Sigmoid colon (tissue), 7 donors: ENCODE results near the gene KRTAP5-6. TPM values are rescaled to one million over a fixed set of nuclear protein-coding genes. Genes with fewer than 3 reads are reported as not detected.

Source experiments
- DNase-seq: peaks from one replicate; pipeline ENCODE4 v3.0.0-alpha.2; 2019
- H3K27ac ChIP-seq, 4 donors: fragments of 200-600 bp; sonication (generic); one replicate each; pipeline ENCODE4 v1.5.1; 2016 to 2019; ENCODE audit warnings: mild to moderate bottlenecking in 1 of 4
- H3K27me3 ChIP-seq, 3 donors: fragments of 200-600 bp; sonication (generic); one replicate each; pipeline ENCODE4 v1.5.1; 2019; ENCODE audit warnings: mild to moderate bottlenecking in 1 of 3
- H3K36me3 ChIP-seq, 4 donors: fragments of 200-600 bp; sonication (generic); one replicate each; pipeline ENCODE4 v1.5.1; 2016 to 2019
- H3K4me1 ChIP-seq, 4 donors: fragments of 200-600 bp; sonication (generic); one replicate each; pipeline ENCODE4 v1.5.1; 2017 to 2019
- H3K4me3 ChIP-seq, 4 donors: fragments of 200-600 bp; sonication (generic); one replicate each; pipeline ENCODE4 v1.5.1; 2017 to 2019; ENCODE audit warnings: mild to moderate bottlenecking in 2 of 4, moderate library complexity in 1 of 4
- H3K9me3 ChIP-seq, 4 donors: fragments of 200-600 bp in 3 of 4; sonication (generic) in 3 of 4; one replicate each; pipeline versions ENCODE4 v1.5.1 to v1.6.1; 2013 to 2019
- CTCF ChIP-seq, 4 experiments: fragments of 450-650 bp in 3 of 4; fragments of 200-600 bp in 1 of 4; IDR thresholded peaks; one replicate each; pipeline ENCODE4 v1.5.1; 2016 to 2019; ENCODE audit warnings: antibody characterized with exemption in 4 of 4, mild to moderate bottlenecking in 3 of 4, moderate library complexity in 2 of 4
- EP300 ChIP-seq, 4 donors: sonication (generic); formaldehyde crosslinking; IDR thresholded peaks; one replicate each; pipeline ENCODE4 v1.6.1; 2017; ENCODE audit warnings: antibody characterized with exemption in 4 of 4
- POLR2A ChIP-seq, 2 donors: fragments of 450-650 bp; IDR thresholded peaks; one replicate each; pipeline ENCODE4 v1.6.1; 2016; ENCODE audit warnings: antibody characterized with exemption in 2 of 2, mild to moderate bottlenecking in 2 of 2, moderate library complexity in 2 of 2
- POLR2AphosphoS5 ChIP-seq, 4 donors: sonication (generic); formaldehyde crosslinking; IDR thresholded peaks; one replicate each; pipeline ENCODE4 v1.6.1; 2017; ENCODE audit warnings: antibody characterized with exemption in 4 of 4
- WGBS, 2 donors: extraction: QIAGEN DNeasy Blood & Tissue Kit; methylation state at CpG; one replicate each; pipeline ENCODE4 v1.1.7; 2013; 5-methylcytosine and 5-hydroxymethylcytosine counted together
- intact Hi-C: fragments of 100-400 bp; cut with DNase I; formaldehyde crosslinking; loops from one replicate; pipeline ENCODE4 v1.15.1; 2023
- polyA plus RNA-seq, 3 donors: library from polyadenylated mRNA; stranded (reverse); fragments of 200-250 nt; gene quantifications; one replicate each; pipeline ENCODE4 v1.2.3, GENCODE V29; 2013
- total RNA-seq, 4 donors: library from RNA; depleted of rRNA; stranded (reverse); fragments of >200 nt; gene quantifications; one replicate each; pipeline ENCODE4 v1.1.0, GENCODE V29; 2016
- donor health status: healthy with polysubstance abuse.
- donor health status: Bipolar disorder and iron deficiency.
- donor health status: healthy.

Gene KRTAP5-6
- total and polyA plus RNA-seq, 7 donors, result not detected

- Histone ChIP-seq H3K4me3 (no peak overlapping the region), H3K27ac (no peak overlapping the region), H3K36me3 (no peaks in the 10 kb centered on the region), H3K9me3 (no peaks in the 10 kb centered on the region), H3K4me1 (peaks cover 0 to 5% (median 4%) of the 10 kb centered on the region in 4 donors), H3K27me3 (peaks cover 0 to 23% (median 0%) of the 10 kb centered on the region in 3 donors)
- 34 to 39% methylated on average over 34 of the region's 34 CpGs for WGBS, 2 donors
- peak; percentile 84 for DNase-seq
- TF ChIP-seq CTCF (IDR thresholded peaks at IDR 0.05), result peak; percentile 89 to 97 (median 94)
- TF ChIP-seq POLR2A (IDR thresholded peaks at IDR 0.05), result no peak
- TF ChIP-seq EP300 (IDR thresholded peaks at IDR 0.05), result no peak
- no peak for TF ChIP-seq POLR2AphosphoS5 (IDR thresholded peaks at IDR 0.05)
- intact Hi-C loops, result loop anchor here (1.0 to 5.0 kb wide), 3 partner anchors 40 to 499 kb away; no protein-coding TSS in a partner anchor
These were observed 44.0 kb upstream of the KRTAP5-6 start for GRCh38 chr11:1652771-1653540.

GRCh38 chr11:1653541-1654387, 43.2 kb upstream of the KRTAP5-6 start:
- Histone ChIP-seq H3K4me3 (no peak overlapping the region), H3K27me3 (peaks cover 0 to 23% (median 0%) of the 10 kb centered on the region in 3 donors), H3K9me3 (no peaks in the 10 kb centered on the region), H3K4me1 (peaks cover 0 to 5% (median 4%) of the 10 kb centered on the region in 4 donors), H3K27ac (no peak overlapping the region), H3K36me3 (no peaks in the 10 kb centered on the region)
- no peak for TF ChIP-seq POLR2A (IDR thresholded peaks at IDR 0.05)
- no peak for TF ChIP-seq EP300 (IDR thresholded peaks at IDR 0.05)
- TF ChIP-seq CTCF (IDR thresholded peaks at IDR 0.05), result no peak
- no peak for TF ChIP-seq POLR2AphosphoS5 (IDR thresholded peaks at IDR 0.05)
- intact Hi-C loops, result loop anchor here (2.0 to 5.0 kb wide), 2 partner anchors 39 to 499 kb away; no protein-coding TSS in a partner anchor
- no peak for DNase-seq
- WGBS, 2 donors, result 84 to 87% methylated on average over 14 of the region's 14 CpGs

- TF ChIP-seq EP300 (IDR thresholded peaks at IDR 0.05) (no peak), POLR2AphosphoS5 (IDR thresholded peaks at IDR 0.05) (no peak), POLR2A (IDR thresholded peaks at IDR 0.05) (no peak), CTCF (IDR thresholded peaks at IDR 0.05) (no peak)
- H3K4me3 ChIP-seq, result no peak overlapping the region
- peaks cover 0 to 5% (median 4%) of the 10 kb centered on the region in 4 donors for H3K4me1 ChIP-seq
- no peak overlapping the region for H3K27ac ChIP-seq
- H3K27me3 ChIP-seq, result peaks cover 0 to 26% (median 0%) of the 10 kb centered on the region in 3 donors
- intact Hi-C loops, result loop anchor here (5.0 kb wide), 1 partner anchor 498 kb away; no protein-coding TSS in a partner anchor
- H3K36me3 ChIP-seq, result no peaks in the 10 kb centered on the region
- no peak for DNase-seq
- 49 to 53% methylated on average over 21 of the region's 21 CpGs for WGBS, 2 donors
- H3K9me3 ChIP-seq, result no peaks in the 10 kb centered on the region
These were observed 42.4 kb upstream of the KRTAP5-6 start for GRCh38 chr11:1654388-1655167.
